Measurements from ENCODE around the gene ZNF281. TPM values are rescaled to one million over a fixed set of nuclear protein-coding genes. Genes with fewer than 3 reads are reported as not detected.

The ZNF281 gene
- total RNA-seq, 2 donors from 2014 or later, result 8.5 to 11.8 TPM

DNA sequence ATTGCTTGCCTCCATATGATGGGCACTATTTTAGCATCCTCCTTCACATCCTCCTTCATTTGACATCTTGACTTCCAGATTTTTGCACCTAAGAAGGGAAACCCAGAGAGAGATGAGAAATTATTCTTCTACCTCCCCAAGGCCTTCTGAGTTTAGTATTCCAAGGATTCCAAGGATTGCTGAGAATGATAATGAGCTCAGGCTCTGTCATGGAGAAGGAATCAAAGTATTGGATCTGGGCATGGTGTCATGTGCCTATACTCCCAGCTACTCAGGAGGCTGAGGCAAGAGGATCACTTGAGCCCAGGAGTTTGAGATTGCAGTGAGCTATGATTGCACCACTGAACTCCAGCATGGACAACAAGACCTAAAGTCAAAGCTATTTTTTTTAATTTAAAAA lies 26.6 kb upstream of the ZNF281 start:
- DNase-seq, result no peak
- TF ChIP-seq, protein P1, sequence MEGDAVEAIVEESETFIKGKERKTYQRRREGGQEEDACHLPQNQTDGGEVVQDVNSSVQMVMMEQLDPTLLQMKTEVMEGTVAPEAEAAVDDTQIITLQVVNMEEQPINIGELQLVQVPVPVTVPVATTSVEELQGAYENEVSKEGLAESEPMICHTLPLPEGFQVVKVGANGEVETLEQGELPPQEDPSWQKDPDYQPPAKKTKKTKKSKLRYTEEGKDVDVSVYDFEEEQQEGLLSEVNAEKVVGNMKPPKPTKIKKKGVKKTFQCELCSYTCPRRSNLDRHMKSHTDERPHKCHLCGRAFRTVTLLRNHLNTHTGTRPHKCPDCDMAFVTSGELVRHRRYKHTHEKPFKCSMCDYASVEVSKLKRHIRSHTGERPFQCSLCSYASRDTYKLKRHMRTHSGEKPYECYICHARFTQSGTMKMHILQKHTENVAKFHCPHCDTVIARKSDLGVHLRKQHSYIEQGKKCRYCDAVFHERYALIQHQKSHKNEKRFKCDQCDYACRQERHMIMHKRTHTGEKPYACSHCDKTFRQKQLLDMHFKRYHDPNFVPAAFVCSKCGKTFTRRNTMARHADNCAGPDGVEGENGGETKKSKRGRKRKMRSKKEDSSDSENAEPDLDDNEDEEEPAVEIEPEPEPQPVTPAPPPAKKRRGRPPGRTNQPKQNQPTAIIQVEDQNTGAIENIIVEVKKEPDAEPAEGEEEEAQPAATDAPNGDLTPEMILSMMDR (IDR thresholded peaks at IDR 0.05), result no peak
- Histone ChIP-seq H3K27me3 (no peaks in the 10 kb centered on the region), H3K4me3 (no peak overlapping the region), H3K9me3 (no peaks in the 10 kb centered on the region), H3K9ac (ENCODE audit: low read depth in 2 of 2, low read length in 2 of 2) (no peak overlapping the region), H3K27ac (no peak overlapping the region), H3K4me1 (no peaks in the 10 kb centered on the region), H3K36me3 (no peaks in the 10 kb centered on the region)
- intact Hi-C loops (cut with DNase I), result no loop called here

DNA sequence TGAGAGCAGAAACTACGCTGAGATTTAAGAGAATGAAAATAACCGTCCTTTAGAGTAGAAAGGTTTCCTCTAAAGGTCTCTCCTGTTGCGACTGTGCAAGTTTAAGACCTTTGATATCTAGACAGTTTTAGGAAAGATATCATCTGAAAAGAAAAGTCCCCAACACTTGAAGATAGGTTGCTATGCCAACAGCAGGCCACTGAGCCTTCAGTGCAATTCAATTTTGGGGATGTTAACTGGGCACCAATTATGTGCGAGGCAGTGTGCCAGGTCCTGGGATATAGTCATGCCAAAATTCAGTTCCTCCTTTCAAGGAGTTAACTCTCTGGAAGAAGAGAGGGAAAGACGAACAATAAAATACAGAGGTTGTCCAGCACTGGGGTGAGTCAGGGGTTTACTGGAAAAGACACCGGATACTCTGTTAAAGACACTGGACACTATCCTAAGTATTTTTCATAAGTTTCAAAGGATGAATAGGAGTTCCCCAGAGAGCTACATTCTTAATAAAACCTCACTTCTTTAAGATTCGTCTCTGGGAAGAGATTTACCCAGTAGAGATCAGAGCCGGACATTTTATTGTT lies 25.5 kb upstream of the ZNF281 start:
- no peaks in the 10 kb centered on the region for H3K9me3 ChIP-seq
- H3K36me3 ChIP-seq, result no peaks in the 10 kb centered on the region
- H3K4me1 ChIP-seq, result no peaks in the 10 kb centered on the region
- no peak overlapping the region for H3K27ac ChIP-seq
- TF ChIP-seq, protein P1 (IDR thresholded peaks at IDR 0.05), result no peak
- no peak for DNase-seq
- no peak overlapping the region for H3K4me3 ChIP-seq
- H3K9ac ChIP-seq (ENCODE audit: low read depth in 2 of 2, low read length in 2 of 2), result no peak overlapping the region
- intact Hi-C loops (cut with DNase I), result no loop called here
- no peaks in the 10 kb centered on the region for H3K27me3 ChIP-seq

DNA sequence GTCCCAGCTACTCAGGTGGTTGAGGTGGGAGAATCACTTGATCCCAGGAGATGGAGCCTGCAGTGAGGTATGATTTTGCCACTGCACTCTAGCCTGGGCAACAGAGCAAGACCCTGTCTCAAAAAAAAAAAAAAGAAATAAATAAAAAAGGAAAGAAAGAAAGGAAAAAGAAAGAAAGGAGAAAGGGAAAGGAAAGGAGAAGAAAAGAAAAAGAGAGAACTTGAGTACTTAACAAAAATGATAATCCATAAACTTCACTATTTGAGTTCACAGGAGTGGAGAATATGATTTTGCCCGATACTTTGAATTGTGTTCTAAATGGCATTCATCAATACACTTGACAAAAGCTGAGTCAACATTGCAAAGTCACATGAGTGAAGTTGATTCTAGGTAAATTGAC lies 23.8 kb upstream of the ZNF281 start:
- Histone ChIP-seq H3K36me3 (no peaks in the 10 kb centered on the region), H3K9ac (ENCODE audit: low read depth in 2 of 2, low read length in 2 of 2) (no peak overlapping the region), H3K4me1 (no peaks in the 10 kb centered on the region), H3K27ac (no peak overlapping the region), H3K4me3 (no peak overlapping the region), H3K27me3 (no peaks in the 10 kb centered on the region), H3K9me3 (no peaks in the 10 kb centered on the region)
- intact Hi-C loops (cut with DNase I), result no loop called here
- DNase-seq, result no peak
- TF ChIP-seq, protein P1 (IDR thresholded peaks at IDR 0.05), result no peak

DNA sequence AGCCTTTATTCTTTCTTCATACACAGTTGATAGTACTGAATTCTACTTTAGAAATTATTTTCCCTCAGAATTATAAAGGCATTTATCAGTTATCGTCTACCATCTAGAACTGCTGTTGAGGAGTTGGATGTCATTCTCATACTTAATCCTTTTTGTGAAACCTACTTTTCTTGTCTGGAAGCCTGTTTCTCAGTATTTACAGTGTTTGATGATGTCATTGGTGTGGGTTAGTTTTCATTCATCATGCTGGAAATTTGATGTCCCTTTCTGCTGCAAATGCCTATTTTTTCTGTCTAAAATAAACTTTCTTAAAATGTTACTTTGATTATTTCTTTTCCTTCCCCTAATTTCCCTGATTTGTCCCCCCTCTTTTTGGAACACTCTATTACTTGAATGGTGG lies 22.8 kb upstream of the ZNF281 start:
- H3K4me3 ChIP-seq, result no peak overlapping the region
- intact Hi-C loops (cut with DNase I), result no loop called here
- H3K27ac ChIP-seq, result no peak overlapping the region
- H3K36me3 ChIP-seq, result no peaks in the 10 kb centered on the region
- TF ChIP-seq, protein P1 (IDR thresholded peaks at IDR 0.05), result no peak
- no peaks in the 10 kb centered on the region for H3K27me3 ChIP-seq
- no peaks in the 10 kb centered on the region for H3K4me1 ChIP-seq
- no peak for DNase-seq
- no peaks in the 10 kb centered on the region for H3K9me3 ChIP-seq
- no peak overlapping the region for H3K9ac ChIP-seq (ENCODE audit: low read depth in 2 of 2, low read length in 2 of 2)

DNA sequence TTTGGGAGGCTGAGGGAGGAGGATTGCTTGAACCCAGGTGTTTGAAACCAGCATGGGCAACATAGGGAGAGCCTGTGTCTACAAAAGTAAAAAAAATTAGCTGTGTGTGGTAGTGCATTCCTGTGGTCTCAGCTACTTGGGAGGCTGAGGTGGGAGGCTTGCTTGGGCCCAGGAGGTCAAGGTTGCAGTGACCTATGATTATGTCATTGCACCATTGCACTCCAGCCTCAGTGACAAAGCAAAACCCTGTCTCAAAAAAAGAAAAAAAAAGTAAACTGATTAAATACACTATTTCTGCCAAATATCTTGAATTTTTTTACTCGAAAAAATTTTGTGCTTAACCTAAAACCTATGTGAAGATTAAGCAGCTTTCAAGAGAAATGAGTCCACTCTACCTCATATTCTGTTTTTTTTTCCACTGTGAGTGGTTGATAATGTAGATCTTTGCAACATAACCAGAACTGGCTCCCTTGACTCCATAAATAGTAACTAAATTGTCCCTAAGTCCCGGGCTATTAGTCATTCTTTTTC lies 19.4 kb upstream of the ZNF281 start:
- TF ChIP-seq, protein P1 (IDR thresholded peaks at IDR 0.05), result no peak
- no peaks in the 10 kb centered on the region for H3K9me3 ChIP-seq
- H3K36me3 ChIP-seq, result no peaks in the 10 kb centered on the region
- no peak overlapping the region for H3K4me3 ChIP-seq
- intact Hi-C loops (cut with DNase I), result no loop called here
- no peaks in the 10 kb centered on the region for H3K4me1 ChIP-seq
- no peak overlapping the region for H3K27ac ChIP-seq
- no peaks in the 10 kb centered on the region for H3K27me3 ChIP-seq
- no peak for DNase-seq
- H3K9ac ChIP-seq (ENCODE audit: low read depth in 2 of 2, low read length in 2 of 2), result no peak overlapping the region

Data from colonic mucosa (tissue), 4 donors.